HCT116 (cell line): ENCODE data around the gene ELAPOR2. TPM values are rescaled to one million over a fixed set of nuclear protein-coding genes. Genes with fewer than 3 reads are reported as not detected.

Experiments
- ATAC-seq: fragments of 200-7000 bp; cut with Tn5 transposase; 2 replicates; pipeline ENCODE4 v1.9.1; 2020; ENCODE audit warnings: mild to moderate bottlenecking, moderate library complexity
- Bru-seq: library from RNA; stranded (reverse); fragments of 400-500 nt; gene quantifications from one replicate; lab custom pipeline; 2021; lab: Mats Ljungman, UMichigan
- BruChase-seq, 2 experiments: library from RNA; stranded (reverse); fragments of 400-500 nt; gene quantifications; one replicate each; lab custom pipeline; 2021; lab: Mats Ljungman, UMichigan
- BruUV-seq: library from RNA; stranded (reverse); fragments of 400-500 nt; replicated peaks from 2 replicates; lab custom pipeline; 2021; lab: Mats Ljungman, UMichigan
- CTCF ChIA-PET: fragments of 300-600 bp; sonication (Branson Sonifier 250); formaldehyde crosslinking; loops from one replicate; lab custom pipeline; 2021; ENCODE audit warnings: antibody characterized with exemption; lab: Charles Lee
- POLR2A ChIA-PET: fragments of 300-600, 350-600 bp; sonication (Branson Sonifier 250); formaldehyde crosslinking; loops from one replicate; lab custom pipeline; 2021; ENCODE audit warnings: antibody characterized with exemption; lab: Charles Lee
- RAD21 ChIA-PET, 2 experiments: fragments of 300-600 bp; sonication (Branson Sonifier 250); formaldehyde crosslinking; loops; one replicate each; lab custom pipeline; 2023; ENCODE audit warnings: low total read pairs in 2 of 2; ENCODE audit not compliant: uncharacterized antibody in 2 of 2, unreplicated experiment in 2 of 2, low non-redundant PET in 1 of 2; lab: Charles Lee
- DNase-seq: peaks from one replicate; pipeline ENCODE4 v3.0.0-alpha.2; 2010; ENCODE audit warnings: low read depth, low spot score
- H2AFZ ChIP-seq: fragments of 200-600 bp; shearing (Covaris generic), sonication (generic); 2 replicates; pipeline ENCODE4 v1.6.1; 2017; ENCODE audit warnings: low read depth, mixed run types, mixed read lengths, antibody characterized with exemption, low read length; ENCODE audit not compliant: poor library complexity, severe bottlenecking
- H3K27ac ChIP-seq: 2 replicates; pipeline ENCODE4 v1.5.1; 2012; ENCODE audit warnings: low read depth, low read length
- H3K27me3 ChIP-seq: fragments of 200-600 bp; sonication (generic); 2 replicates; pipeline ENCODE4 v1.6.1; 2016; ENCODE audit warnings: mixed run types, low read length, mixed read lengths; ENCODE audit not compliant: insufficient read depth
- H3K36me3 ChIP-seq, 2 experiments: fragments of 200-500 bp in 1 of 2; fragments of 200-600 bp in 1 of 2; sonication (Bioruptor generic) in 1 of 2; sonication (generic) in 1 of 2; 2 replicates each; pipeline versions ENCODE4 v1.5.1 to v1.6.1; 2014 to 2016; ENCODE audit warnings: low read length in 2 of 2, inconsistent platforms in 1 of 2, mixed read lengths in 1 of 2, mixed run types in 1 of 2; ENCODE audit not compliant: insufficient read depth in 2 of 2, control insufficient read depth in 1 of 2
- H3K4me1 ChIP-seq, 2 experiments: fragments of 200-600 bp in 1 of 2; sonication (generic) in 1 of 2; 2 replicates each; pipeline versions ENCODE4 v1.5.1 to v1.6.1; 2012 to 2017; ENCODE audit warnings: low read length in 2 of 2, inconsistent platforms in 1 of 2, mild to moderate bottlenecking in 1 of 2, mixed read lengths in 1 of 2, mixed run types in 1 of 2, moderate library complexity in 1 of 2; ENCODE audit not compliant: insufficient read depth in 2 of 2, control insufficient read depth in 1 of 2
- H3K4me2 ChIP-seq: fragments of 200-600 bp; sonication (generic); 2 replicates; pipeline ENCODE4 v1.6.1; 2017; ENCODE audit warnings: mixed run types, low read length, mixed read lengths
- H3K4me3 ChIP-seq, 2 experiments: fragments of 200-600 bp in 1 of 2; sonication (generic) in 1 of 2; replicated peaks in 1 of 2; 2 replicates each; pipeline ENCODE4 v1.5.1; 2011 to 2016; ENCODE audit warnings: low read length in 2 of 2, control low read depth in 1 of 2, low read depth in 1 of 2, mild to moderate bottlenecking in 1 of 2, mixed read lengths in 1 of 2, mixed run types in 1 of 2
- H3K79me2 ChIP-seq: fragments of 200-600 bp; sonication (generic); 2 replicates; pipeline ENCODE4 v1.6.1; 2017; ENCODE audit warnings: mild to moderate bottlenecking, mixed run types, low read length, moderate library complexity, mixed read lengths; ENCODE audit not compliant: insufficient read depth
- H3K9ac ChIP-seq: fragments of 200-600 bp; sonication (generic); 2 replicates; pipeline ENCODE4 v1.6.1; 2016; ENCODE audit warnings: low read length, mixed read lengths
- H3K9me2 ChIP-seq: fragments of 200-600 bp; sonication (generic), shearing (Covaris generic); 2 replicates; pipeline ENCODE4 v1.6.1; 2017; ENCODE audit warnings: mixed run types, mild to moderate bottlenecking, moderate library complexity; ENCODE audit not compliant: insufficient read depth
- H3K9me3 ChIP-seq, 2 experiments: fragments of 200-500 bp in 1 of 2; fragments of 200-600 bp in 1 of 2; sonication (Bioruptor generic) in 1 of 2; sonication (generic) in 1 of 2; 2 replicates each; pipeline ENCODE4 v1.6.1; 2014 to 2017; ENCODE audit warnings: low read length in 2 of 2, mixed read lengths in 2 of 2, inconsistent platforms in 1 of 2, low read depth in 1 of 2, mild to moderate bottlenecking in 1 of 2, mixed run types in 1 of 2, moderate library complexity in 1 of 2; ENCODE audit not compliant: control insufficient read depth in 1 of 2, insufficient read depth in 1 of 2
- H4K20me1 ChIP-seq: fragments of 200-600 bp; sonication (generic), shearing (Covaris generic); 2 replicates; pipeline ENCODE4 v1.6.1; 2017; ENCODE audit warnings: mixed run types, mild to moderate bottlenecking, moderate library complexity; ENCODE audit not compliant: insufficient read depth
- CBX3 ChIP-seq: IDR thresholded peaks from 2 replicates; pipeline ENCODE4 v1.6.1; 2012; ENCODE audit warnings: low read depth
- EGR1 ChIP-seq: IDR thresholded peaks from 2 replicates; pipeline ENCODE4 v1.6.1; 2012; ENCODE audit warnings: low read depth
- EZH2phosphoT487 ChIP-seq: fragments of 200-600 bp; IDR thresholded peaks from 2 replicates; pipeline ENCODE4 v1.6.1; 2018; ENCODE audit warnings: antibody characterized with exemption, borderline replicate concordance
- FOSL1 ChIP-seq: IDR thresholded peaks from 2 replicates; pipeline ENCODE4 v1.6.1; 2012; ENCODE audit warnings: low read depth
- JUND ChIP-seq: IDR thresholded peaks from 2 replicates; pipeline ENCODE4 v1.6.1; 2012
- TCF7L2 ChIP-seq: IDR thresholded peaks from 2 replicates; pipeline ENCODE4 v1.7.0; 2011; ENCODE audit warnings: borderline replicate concordance, inconsistent platforms; ENCODE audit not compliant: insufficient read depth, insufficient read length; ENCODE audit errors: extremely low read depth
- ZNF274 ChIP-seq: fragments of 200-500 bp; sonication (Bioruptor generic); IDR thresholded peaks from 2 replicates; pipeline ENCODE4 v1.6.1; 2014; ENCODE audit warnings: mild to moderate bottlenecking, low read depth, low read length, inconsistent platforms
- intact Hi-C: fragments of 100-400 bp; cut with micrococcal nuclease; formaldehyde crosslinking; loops from 2 replicates; pipeline ENCODE4 v1.10.0; 2022
- long read RNA-seq: library from polyadenylated mRNA; unstranded; transcript quantifications from one replicate; pipeline ENCODE4 v2.0.0, GENCODE V29; 2021; ENCODE audit not compliant: unreplicated experiment
- polyA plus RNA-seq: library from polyadenylated mRNA; unstranded; fragments of >200 nt; gene quantifications from 2 replicates; pipeline ENCODE4 v1.2.1, GENCODE V29; 2012; ENCODE audit warnings: missing spikeins
- total RNA-seq: library from RNA; stranded (reverse); gene quantifications from one replicate; pipeline ENCODE4 v1.2.1, GENCODE V29; 2021; ENCODE audit not compliant: unreplicated experiment
- TF ChIP-seq, protein P1 (sequence below), 3 experiments: fragments of 200-600 bp in 1 of 3; sonication (generic) in 1 of 3; IDR thresholded peaks in 2 of 3; conservative IDR thresholded peaks in 1 of 3; 2 replicates each; pipeline ENCODE4 v1.5.1; 2012 to 2017; ENCODE audit warnings: low read depth in 2 of 3, low read length in 2 of 3, antibody characterized with exemption in 1 of 3, borderline replicate concordance in 1 of 3, control low read depth in 1 of 3, mild to moderate bottlenecking in 1 of 3, mixed read lengths in 1 of 3, mixed run types in 1 of 3, moderate library complexity in 1 of 3; ENCODE audit not compliant: insufficient read depth in 1 of 3
- TF ChIP-seq, protein P2 (sequence below): IDR thresholded peaks from 2 replicates; pipeline ENCODE4 v1.6.1; 2011; ENCODE audit warnings: mild to moderate bottlenecking, low read length, moderate library complexity; ENCODE audit not compliant: insufficient replicate concordance; ENCODE audit errors: extremely low read depth
- TF ChIP-seq, protein P3 (sequence below): IDR thresholded peaks from 2 replicates; pipeline ENCODE4 v1.6.1; 2012

ELAPOR2 gene, protein sequence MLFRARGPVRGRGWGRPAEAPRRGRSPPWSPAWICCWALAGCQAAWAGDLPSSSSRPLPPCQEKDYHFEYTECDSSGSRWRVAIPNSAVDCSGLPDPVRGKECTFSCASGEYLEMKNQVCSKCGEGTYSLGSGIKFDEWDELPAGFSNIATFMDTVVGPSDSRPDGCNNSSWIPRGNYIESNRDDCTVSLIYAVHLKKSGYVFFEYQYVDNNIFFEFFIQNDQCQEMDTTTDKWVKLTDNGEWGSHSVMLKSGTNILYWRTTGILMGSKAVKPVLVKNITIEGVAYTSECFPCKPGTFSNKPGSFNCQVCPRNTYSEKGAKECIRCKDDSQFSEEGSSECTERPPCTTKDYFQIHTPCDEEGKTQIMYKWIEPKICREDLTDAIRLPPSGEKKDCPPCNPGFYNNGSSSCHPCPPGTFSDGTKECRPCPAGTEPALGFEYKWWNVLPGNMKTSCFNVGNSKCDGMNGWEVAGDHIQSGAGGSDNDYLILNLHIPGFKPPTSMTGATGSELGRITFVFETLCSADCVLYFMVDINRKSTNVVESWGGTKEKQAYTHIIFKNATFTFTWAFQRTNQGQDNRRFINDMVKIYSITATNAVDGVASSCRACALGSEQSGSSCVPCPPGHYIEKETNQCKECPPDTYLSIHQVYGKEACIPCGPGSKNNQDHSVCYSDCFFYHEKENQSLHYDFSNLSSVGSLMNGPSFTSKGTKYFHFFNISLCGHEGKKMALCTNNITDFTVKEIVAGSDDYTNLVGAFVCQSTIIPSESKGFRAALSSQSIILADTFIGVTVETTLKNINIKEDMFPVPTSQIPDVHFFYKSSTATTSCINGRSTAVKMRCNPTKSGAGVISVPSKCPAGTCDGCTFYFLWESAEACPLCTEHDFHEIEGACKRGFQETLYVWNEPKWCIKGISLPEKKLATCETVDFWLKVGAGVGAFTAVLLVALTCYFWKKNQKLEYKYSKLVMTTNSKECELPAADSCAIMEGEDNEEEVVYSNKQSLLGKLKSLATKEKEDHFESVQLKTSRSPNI
- total RNA-seq (26.0 TPM), Bru-seq, nascent RNA (percentile 82 among the genes with signal in this experiment), BruChase-seq, experiment 1, labeled RNA remaining after a 6-hour chase (percentile 67 among the genes with signal in this experiment), BruChase-seq, experiment 2, labeled RNA remaining after a 2-hour chase (percentile 69 among the genes with signal in this experiment)
- polyA plus RNA-seq: 22.5 and 23.1 TPM in 2 replicates
- long read RNA-seq, full-length matches to known transcripts: 7 of 35 reads
- long read RNA-seq, partial matches to known transcripts: 10 of 35 reads
- long read RNA-seq, other reads (novel, unspliced or antisense): 18 of 35 reads

DNA sequence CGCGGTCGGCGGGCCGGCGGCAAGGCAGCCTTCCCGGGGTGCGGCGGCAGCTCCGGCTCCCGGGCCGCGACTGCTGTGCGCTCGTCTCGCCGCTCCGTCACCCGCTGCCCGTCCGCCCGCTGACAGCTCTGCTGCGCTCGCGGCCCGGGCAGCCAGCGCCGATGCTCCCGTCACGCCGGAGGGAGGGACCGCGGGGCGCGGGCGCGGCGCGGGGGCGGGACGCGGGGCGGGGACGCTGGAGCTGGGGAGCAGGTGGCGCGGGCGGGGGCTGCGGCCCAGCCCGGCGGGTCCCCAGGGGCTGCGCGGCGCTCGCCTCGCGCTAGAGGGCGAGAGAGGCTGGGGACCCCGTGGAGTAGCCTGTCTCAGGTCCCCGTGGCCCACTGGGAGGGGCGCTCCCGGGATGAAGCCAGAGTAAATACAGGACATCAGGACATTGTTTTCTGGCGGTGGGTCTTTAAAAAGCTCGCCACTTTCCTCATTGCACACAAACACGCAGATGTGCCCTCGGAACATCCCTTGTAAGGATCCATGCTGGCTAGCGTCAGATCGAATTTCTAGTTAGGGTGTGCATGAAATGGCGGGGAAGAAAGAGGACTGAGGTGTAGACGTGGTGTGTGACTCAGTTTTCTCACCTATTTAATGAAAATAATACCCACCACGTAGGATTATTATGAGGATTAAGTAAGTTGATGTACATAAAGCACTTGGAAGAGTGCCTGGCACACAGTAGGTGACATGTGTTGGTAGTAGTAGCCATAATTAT is at the start of gene ELAPOR2:
Gene ELAPOR2 (minus strand): TSS at position 130 of the 763 bp plus-strand sequence. CDS start 141 bp downstream, outside the sequence.
- intact Hi-C loops: loop anchor here (1.0 kb wide), 1 partner anchor 89 kb away; no protein-coding TSS in a partner anchor
- peak within 1 kb of the TSS; percentile 99 for H3K4me2 ChIP-seq
- H3K9ac ChIP-seq: peak within 1 kb of the TSS; percentile 68
- peak within 1 kb of the TSS; percentile 97 for H2AFZ ChIP-seq
- no peaks in the 10 kb centered on the region for H3K9me3 ChIP-seq
- H3K4me3 ChIP-seq: peak within 1 kb of the TSS; percentile 60 to 72
- ATAC-seq (peak; percentile 95), DNase-seq (peak; percentile 36)
- no peaks in the 10 kb centered on the region for H3K9me2 ChIP-seq
- peaks cover 6 to 15% of the 10 kb centered on the region in 2 experiments; a peak in 3 of 4 replicates for H3K4me1 ChIP-seq
- H3K36me3 ChIP-seq: no peaks in the 10 kb centered on the region
- ChIA-PET RAD21 (no interaction called here), POLR2A (interaction anchor here (1.0 kb wide), 1 partner anchor 89 kb away, joined by 3 read pairs; no protein-coding TSS in a partner anchor), CTCF (interaction anchor here (1.1 to 1.2 kb wide), 2 partner anchors 89 to 93 kb away, joined by 3 read pairs; partner anchors contain the start of gene DMTF1)
- no peaks in the 10 kb centered on the region for H4K20me1 ChIP-seq
- TSS peak; percentile 82 for BruUV-seq
- H3K27me3 ChIP-seq: no peaks in the 10 kb centered on the region
- no peaks in the 10 kb centered on the region for H3K79me2 ChIP-seq
- H3K27ac ChIP-seq: peak within 1 kb of the TSS; percentile 57
- TF ChIP-seq, protein P1, sequence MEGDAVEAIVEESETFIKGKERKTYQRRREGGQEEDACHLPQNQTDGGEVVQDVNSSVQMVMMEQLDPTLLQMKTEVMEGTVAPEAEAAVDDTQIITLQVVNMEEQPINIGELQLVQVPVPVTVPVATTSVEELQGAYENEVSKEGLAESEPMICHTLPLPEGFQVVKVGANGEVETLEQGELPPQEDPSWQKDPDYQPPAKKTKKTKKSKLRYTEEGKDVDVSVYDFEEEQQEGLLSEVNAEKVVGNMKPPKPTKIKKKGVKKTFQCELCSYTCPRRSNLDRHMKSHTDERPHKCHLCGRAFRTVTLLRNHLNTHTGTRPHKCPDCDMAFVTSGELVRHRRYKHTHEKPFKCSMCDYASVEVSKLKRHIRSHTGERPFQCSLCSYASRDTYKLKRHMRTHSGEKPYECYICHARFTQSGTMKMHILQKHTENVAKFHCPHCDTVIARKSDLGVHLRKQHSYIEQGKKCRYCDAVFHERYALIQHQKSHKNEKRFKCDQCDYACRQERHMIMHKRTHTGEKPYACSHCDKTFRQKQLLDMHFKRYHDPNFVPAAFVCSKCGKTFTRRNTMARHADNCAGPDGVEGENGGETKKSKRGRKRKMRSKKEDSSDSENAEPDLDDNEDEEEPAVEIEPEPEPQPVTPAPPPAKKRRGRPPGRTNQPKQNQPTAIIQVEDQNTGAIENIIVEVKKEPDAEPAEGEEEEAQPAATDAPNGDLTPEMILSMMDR (IDR thresholded peaks at IDR 0.05 in 2 of 3, conservative IDR thresholded peaks at IDR 0.05 in 1 of 3; ENCODE audit: borderline replicate concordance in 1 of 3, insufficient read depth in 1 of 3, low read depth in 2 of 3, low read length in 2 of 3): peak in 2 of 3 experiments; percentile 35 to 42; a peak in 3 of 6 replicates
- TF ChIP-seq ZNF274 (no peak), CBX3 (peak; percentile 27; the same call in 1 of the 2 replicates), FOSL1 (no peak), EGR1 (peak; percentile 43), EZH2phosphoT487 (no peak), TCF7L2 (no peak), JUND (0 out of 2 replicates have a peak, but pooled peaks have one; percentile 16)
- TF ChIP-seq, protein P2, sequence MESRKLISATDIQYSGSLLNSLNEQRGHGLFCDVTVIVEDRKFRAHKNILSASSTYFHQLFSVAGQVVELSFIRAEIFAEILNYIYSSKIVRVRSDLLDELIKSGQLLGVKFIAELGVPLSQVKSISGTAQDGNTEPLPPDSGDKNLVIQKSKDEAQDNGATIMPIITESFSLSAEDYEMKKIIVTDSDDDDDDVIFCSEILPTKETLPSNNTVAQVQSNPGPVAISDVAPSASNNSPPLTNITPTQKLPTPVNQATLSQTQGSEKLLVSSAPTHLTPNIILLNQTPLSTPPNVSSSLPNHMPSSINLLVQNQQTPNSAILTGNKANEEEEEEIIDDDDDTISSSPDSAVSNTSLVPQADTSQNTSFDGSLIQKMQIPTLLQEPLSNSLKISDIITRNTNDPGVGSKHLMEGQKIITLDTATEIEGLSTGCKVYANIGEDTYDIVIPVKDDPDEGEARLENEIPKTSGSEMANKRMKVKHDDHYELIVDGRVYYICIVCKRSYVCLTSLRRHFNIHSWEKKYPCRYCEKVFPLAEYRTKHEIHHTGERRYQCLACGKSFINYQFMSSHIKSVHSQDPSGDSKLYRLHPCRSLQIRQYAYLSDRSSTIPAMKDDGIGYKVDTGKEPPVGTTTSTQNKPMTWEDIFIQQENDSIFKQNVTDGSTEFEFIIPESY: no peak
- TF ChIP-seq, protein P3, sequence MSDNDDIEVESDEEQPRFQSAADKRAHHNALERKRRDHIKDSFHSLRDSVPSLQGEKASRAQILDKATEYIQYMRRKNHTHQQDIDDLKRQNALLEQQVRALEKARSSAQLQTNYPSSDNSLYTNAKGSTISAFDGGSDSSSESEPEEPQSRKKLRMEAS: peak; percentile 64
